Measurements from ENCODE around the gene TRIO.

Gene TRIO

GRCh38 chr5:14464096-14464495 is 321.0 kb downstream of the TRIO start:
- no peak overlapping the region for H3K4me3 ChIP-seq (ENCODE audit: low read depth, low read length)
- POLR2A ChIA-PET, result interaction anchor here (0.5 kb wide), 1 partner anchor 176 kb away, joined by 3 read pairs; no protein-coding TSS in a partner anchor
- H3K9me3 ChIP-seq (ENCODE audit: control insufficient read depth, insufficient read depth, low read depth, low read length), result no peaks in the 10 kb centered on the region
- no peak for TF ChIP-seq ZFHX2 (tag by site-specific recombination; conservative IDR thresholded peaks at IDR 0.05)
- TF ChIP-seq GLIS1 (tag by site-specific recombination; IDR thresholded peaks at IDR 0.05), result 0 out of 2 replicates have a peak, but pooled peaks have one; percentile 54
- H3K4me1 ChIP-seq (ENCODE audit: control insufficient read depth, insufficient read depth, low read length), result no peaks in the 10 kb centered on the region; the same call in 1 of the 2 replicates
- no peak overlapping the region for H3K27ac ChIP-seq (ENCODE audit: extremely low read depth, low read depth, low read length)
- peaks cover 30 to 68% of the 10 kb centered on the region in 2 experiments for H3K36me3 ChIP-seq (ENCODE audit: control insufficient read depth in 2 of 2, insufficient read depth in 1 of 2, low read length in 2 of 2)
- CTCF ChIA-PET, result interaction anchor here (0.6 to 1.5 kb wide), 2 partner anchors 112 to 185 kb away, joined by 3 to 4 read pairs; no protein-coding TSS in a partner anchor

DNA sequence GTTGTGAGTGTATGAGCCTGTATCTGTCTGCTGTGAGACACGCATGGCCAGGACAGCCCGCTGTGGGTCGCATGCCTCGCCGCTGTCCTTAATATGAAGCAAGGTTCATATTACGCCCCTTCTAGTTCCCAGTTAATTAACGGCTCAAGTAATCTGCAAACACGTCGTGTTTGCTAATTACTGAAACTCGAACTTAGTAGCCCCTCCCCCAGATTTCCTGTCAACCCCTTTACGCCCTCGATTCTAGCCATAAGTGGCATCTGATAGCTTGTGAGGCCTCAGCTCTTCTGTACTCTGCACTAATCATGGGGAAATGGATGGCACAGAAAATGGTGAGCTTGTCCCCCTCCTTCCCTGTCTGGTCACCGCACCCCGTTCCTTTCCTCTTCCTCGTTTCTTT is 321.5 kb downstream of the TRIO start:
- Histone ChIP-seq H3K27ac (ENCODE audit: extremely low read depth, low read depth, low read length) (no peak overlapping the region), H3K4me3 (ENCODE audit: low read depth, low read length) (no peak overlapping the region), H3K9me3 (ENCODE audit: control insufficient read depth, insufficient read depth, low read depth, low read length) (no peaks in the 10 kb centered on the region), H3K4me1 (ENCODE audit: control insufficient read depth, insufficient read depth, low read length) (no peaks in the 10 kb centered on the region; the same call in 1 of the 2 replicates), H3K36me3 (ENCODE audit: control insufficient read depth in 2 of 2, insufficient read depth in 1 of 2, low read length in 2 of 2) (peaks cover 26 to 68% of the 10 kb centered on the region in 2 experiments)
- ChIA-PET CTCF (interaction anchor here (0.6 kb wide), 1 partner anchor 247 kb away, joined by 4 read pairs; no protein-coding TSS in a partner anchor), POLR2A (no interaction called here)
- no peak for TF ChIP-seq ZNF302 (tag by site-specific recombination; IDR thresholded peaks at IDR 0.05; ENCODE audit: low read depth)
- no peak for TF ChIP-seq ZNF660 (tag by site-specific recombination; IDR thresholded peaks at IDR 0.05)
- TF ChIP-seq ZNF146 (tag by site-specific recombination; IDR thresholded peaks at IDR 0.05), result no peak
- TF ChIP-seq ZNF16 (tag by site-specific recombination; IDR thresholded peaks at IDR 0.05; ENCODE audit: low read depth), result no peak
- no peak for TF ChIP-seq ZNF248 (tag by site-specific recombination; IDR thresholded peaks at IDR 0.05)
- TF ChIP-seq ZNF335 (tag by site-specific recombination; conservative IDR thresholded peaks at IDR 0.05), result no peak

DNA sequence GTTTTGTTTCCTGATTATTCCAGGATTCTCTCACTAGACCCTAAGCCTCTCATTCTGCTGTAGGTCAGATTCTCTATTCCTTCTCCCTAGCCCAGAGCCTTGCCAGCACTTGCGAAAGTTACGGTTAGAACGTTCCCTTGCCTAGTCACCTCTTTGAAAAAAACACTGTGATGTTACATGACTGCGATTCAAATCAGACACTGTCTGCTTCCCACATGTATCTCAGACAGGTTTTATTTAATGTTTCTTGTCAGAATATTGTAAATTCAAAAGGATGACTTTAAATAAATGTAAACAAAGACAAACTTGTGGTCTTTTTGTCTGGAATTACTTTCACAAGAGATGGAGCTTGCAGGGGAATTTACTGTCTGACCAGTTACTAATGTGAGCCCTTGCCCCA is 322.0 kb downstream of the TRIO start:
- H3K4me1 ChIP-seq (ENCODE audit: control insufficient read depth, insufficient read depth, low read length), result no peaks in the 10 kb centered on the region; the same call in 1 of the 2 replicates
- no peaks in the 10 kb centered on the region for H3K9me3 ChIP-seq (ENCODE audit: control insufficient read depth, insufficient read depth, low read depth, low read length)
- TF ChIP-seq, protein P1, sequence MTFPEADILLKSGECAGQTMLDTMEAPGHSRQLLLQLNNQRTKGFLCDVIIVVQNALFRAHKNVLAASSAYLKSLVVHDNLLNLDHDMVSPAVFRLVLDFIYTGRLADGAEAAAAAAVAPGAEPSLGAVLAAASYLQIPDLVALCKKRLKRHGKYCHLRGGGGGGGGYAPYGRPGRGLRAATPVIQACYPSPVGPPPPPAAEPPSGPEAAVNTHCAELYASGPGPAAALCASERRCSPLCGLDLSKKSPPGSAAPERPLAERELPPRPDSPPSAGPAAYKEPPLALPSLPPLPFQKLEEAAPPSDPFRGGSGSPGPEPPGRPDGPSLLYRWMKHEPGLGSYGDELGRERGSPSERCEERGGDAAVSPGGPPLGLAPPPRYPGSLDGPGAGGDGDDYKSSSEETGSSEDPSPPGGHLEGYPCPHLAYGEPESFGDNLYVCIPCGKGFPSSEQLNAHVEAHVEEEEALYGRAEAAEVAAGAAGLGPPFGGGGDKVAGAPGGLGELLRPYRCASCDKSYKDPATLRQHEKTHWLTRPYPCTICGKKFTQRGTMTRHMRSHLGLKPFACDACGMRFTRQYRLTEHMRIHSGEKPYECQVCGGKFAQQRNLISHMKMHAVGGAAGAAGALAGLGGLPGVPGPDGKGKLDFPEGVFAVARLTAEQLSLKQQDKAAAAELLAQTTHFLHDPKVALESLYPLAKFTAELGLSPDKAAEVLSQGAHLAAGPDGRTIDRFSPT (tag by site-specific recombination; IDR thresholded peaks at IDR 0.05), result no peak
- no peak overlapping the region for H3K4me3 ChIP-seq (ENCODE audit: low read depth, low read length)
- no peak overlapping the region for H3K27ac ChIP-seq (ENCODE audit: extremely low read depth, low read depth, low read length)
- POLR2A ChIA-PET, result no interaction called here
- CTCF ChIA-PET, result interaction anchor here (0.6 kb wide), 1 partner anchor 247 kb away, joined by 4 read pairs; no protein-coding TSS in a partner anchor
- peaks cover 26 to 68% of the 10 kb centered on the region in 2 experiments for H3K36me3 ChIP-seq (ENCODE audit: control insufficient read depth in 2 of 2, insufficient read depth in 1 of 2, low read length in 2 of 2)

GRCh38 chr5:14465776-14466175 is 322.6 kb downstream of the TRIO start:
- no peak overlapping the region for H3K4me3 ChIP-seq (ENCODE audit: low read depth, low read length)
- TF ChIP-seq ZNF548 (tag by site-specific recombination; IDR thresholded peaks at IDR 0.05) (no peak), ELK4 (IDR thresholded peaks at IDR 0.05; ENCODE audit: borderline replicate concordance, low read depth, low read length) (no peak), ZNF48 (tag by site-specific recombination; IDR thresholded peaks at IDR 0.05) (no peak), ZBTB7A (tag by site-specific recombination; IDR thresholded peaks at IDR 0.05; ENCODE audit: low read depth) (no peak), ZNF843 (tag by site-specific recombination; IDR thresholded peaks at IDR 0.05) (no peak), ZNF792 (tag by site-specific recombination; IDR thresholded peaks at IDR 0.05) (no peak), HOXA7 (CRISPR knock-in tag; IDR thresholded peaks at IDR 0.05; ENCODE audit: borderline replicate concordance) (no peak), ZNF112 (tag by site-specific recombination; IDR thresholded peaks at IDR 0.05) (no peak), ZNF121 (tag by site-specific recombination; IDR thresholded peaks at IDR 0.05) (no peak), ZFP41 (tag by site-specific recombination; IDR thresholded peaks at IDR 0.05; ENCODE audit: borderline replicate concordance) (no peak)
- TF ChIP-seq, protein P2, sequence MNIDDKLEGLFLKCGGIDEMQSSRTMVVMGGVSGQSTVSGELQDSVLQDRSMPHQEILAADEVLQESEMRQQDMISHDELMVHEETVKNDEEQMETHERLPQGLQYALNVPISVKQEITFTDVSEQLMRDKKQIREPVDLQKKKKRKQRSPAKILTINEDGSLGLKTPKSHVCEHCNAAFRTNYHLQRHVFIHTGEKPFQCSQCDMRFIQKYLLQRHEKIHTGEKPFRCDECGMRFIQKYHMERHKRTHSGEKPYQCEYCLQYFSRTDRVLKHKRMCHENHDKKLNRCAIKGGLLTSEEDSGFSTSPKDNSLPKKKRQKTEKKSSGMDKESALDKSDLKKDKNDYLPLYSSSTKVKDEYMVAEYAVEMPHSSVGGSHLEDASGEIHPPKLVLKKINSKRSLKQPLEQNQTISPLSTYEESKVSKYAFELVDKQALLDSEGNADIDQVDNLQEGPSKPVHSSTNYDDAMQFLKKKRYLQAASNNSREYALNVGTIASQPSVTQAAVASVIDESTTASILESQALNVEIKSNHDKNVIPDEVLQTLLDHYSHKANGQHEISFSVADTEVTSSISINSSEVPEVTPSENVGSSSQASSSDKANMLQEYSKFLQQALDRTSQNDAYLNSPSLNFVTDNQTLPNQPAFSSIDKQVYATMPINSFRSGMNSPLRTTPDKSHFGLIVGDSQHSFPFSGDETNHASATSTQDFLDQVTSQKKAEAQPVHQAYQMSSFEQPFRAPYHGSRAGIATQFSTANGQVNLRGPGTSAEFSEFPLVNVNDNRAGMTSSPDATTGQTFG (tag by site-specific recombination; IDR thresholded peaks at IDR 0.05; ENCODE audit: borderline replicate concordance), result no peak
- CTCF ChIA-PET, result interaction anchor here (0.6 kb wide), 1 partner anchor 72 kb away, joined by 3 read pairs; no protein-coding TSS in a partner anchor
- H3K9me3 ChIP-seq (ENCODE audit: control insufficient read depth, insufficient read depth, low read depth, low read length), result no peaks in the 10 kb centered on the region
- H3K27ac ChIP-seq (ENCODE audit: extremely low read depth, low read depth, low read length), result no peak overlapping the region
- no peaks in the 10 kb centered on the region; the same call in 1 of the 2 replicates for H3K4me1 ChIP-seq (ENCODE audit: control insufficient read depth, insufficient read depth, low read length)
- H3K36me3 ChIP-seq (ENCODE audit: control insufficient read depth in 2 of 2, insufficient read depth in 1 of 2, low read length in 2 of 2), result peaks cover 26 to 65% of the 10 kb centered on the region in 2 experiments
- POLR2A ChIA-PET, result no interaction called here
